HG02885 (cell line): ENCODE results near the gene SYT6.

Source experiments
- ATAC-seq: cut with Tn5 transposase; IDR thresholded peaks from one replicate; pipeline ENCODE4 v1.9.1; 2021; ENCODE audit warnings: mild to moderate bottlenecking; ENCODE audit not compliant: unreplicated experiment, poor library complexity

Gene SYT6

DNA sequence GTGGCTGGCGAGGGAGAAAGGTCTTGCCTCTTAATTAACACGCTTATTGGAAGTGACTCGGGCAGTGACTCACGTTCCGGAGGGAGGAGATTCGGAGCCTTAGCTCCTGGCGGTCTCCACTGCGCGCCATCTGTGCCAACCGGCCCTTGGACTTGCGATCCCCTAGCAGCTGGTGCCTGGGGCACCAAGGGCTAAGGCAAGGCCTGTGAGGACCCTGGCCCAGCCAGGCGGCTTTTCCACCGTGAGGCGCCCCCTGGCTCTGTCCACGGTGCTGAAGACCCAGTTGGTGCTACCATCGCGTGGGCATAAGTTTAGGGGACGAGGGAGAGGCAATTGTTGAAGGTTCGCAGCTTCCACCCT, 1.3 kb upstream of the SYT6 start:
- ATAC-seq, result no peak

DNA sequence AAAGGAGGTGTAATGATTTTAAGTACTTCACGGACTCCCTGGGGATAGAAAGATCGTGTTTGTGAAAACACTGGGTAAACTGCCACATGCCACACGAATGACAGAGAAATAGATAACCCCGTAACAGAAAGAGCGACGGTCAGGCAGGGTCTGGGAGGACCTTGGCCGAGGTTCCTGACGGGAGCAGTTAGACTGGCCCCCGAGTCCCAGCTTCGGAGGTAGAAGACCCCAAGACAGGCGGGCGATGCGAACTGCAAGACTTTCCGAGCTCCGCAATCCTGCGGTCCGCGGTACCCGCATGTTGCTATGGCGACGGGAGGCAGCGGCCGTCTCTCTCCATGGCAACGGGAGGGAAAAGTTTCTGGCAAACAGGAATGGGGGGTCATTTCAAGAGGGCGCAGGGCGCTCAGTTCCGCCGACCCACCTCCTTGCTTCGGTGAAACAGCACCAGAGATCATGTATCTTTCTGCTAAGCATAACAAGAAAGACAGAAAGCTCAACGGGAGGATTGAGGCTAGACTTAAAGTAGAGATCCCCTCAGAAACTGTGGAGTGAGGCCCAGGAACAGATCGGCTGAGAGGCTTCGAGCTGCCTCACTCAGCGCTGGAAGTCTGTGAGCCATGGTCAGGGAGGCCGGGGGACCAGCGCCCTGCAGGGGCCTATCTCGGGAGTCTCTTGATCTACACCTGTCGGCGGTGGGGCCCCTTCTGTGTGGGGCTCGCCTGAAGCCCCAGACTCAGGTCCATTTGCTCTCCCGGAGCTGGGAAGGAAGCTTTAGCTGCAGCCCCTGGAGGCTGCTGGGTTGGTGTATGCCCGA, 685 bp upstream of the SYT6 start:
- no peak for ATAC-seq

DNA sequence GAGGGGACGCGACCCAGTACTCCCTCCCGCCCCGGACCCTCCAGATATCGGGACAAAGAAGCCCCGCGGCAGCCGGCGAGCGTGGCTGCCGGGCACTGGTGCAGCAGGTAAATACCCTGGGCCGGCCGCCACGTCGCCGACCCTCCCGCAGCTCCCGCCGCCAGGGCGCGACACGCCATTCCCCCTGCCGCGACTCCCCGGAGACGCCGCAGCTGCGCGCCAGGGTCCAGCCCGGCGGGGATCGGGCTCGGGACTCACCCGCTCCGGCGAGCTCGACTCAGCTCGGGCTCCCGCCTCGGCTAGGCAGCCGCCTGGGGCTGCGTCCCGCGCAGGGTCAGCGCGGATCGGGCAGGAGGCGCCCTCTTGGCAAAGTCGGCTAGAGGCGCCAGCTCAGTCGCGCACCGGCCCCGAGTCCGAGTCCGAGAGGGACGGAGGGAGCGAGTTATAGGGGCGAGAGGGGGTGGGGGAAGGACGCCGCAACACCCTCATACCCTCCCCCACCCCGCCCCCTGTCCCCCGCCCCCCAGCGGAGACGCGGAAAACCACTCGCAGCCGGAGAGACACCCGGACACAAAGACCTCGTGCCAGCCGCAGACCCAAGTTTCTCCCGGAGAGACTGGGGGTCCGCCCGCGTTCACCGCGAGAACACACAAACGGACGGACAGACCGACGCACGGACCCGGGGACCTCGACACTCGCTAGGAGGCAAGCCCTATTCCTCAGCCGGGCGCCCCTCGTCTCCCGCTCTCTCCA, 985 bp downstream of the SYT6 start:
- no peak for ATAC-seq

DNA sequence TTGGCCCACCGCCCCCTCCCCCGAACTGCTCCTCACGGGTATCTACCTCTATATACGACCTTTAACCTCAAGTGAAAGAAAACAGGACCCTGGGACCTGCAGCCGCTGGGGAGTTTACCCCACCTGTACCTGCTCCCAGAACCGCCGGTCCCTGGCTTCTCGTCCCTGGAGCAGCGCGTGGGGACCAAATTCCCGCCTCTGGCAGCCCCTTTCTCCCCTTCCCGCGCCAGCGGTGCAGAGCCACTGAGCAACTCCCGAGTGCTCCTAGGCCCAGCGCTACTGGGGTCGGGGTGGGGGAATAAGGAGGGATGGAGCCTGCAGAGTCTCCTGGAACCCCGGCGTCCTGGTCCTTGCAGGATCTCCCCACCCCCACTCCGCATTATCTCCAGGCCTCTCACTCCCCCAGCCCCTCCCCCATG, 1.6 kb downstream of the SYT6 start:
- no peak for ATAC-seq

DNA sequence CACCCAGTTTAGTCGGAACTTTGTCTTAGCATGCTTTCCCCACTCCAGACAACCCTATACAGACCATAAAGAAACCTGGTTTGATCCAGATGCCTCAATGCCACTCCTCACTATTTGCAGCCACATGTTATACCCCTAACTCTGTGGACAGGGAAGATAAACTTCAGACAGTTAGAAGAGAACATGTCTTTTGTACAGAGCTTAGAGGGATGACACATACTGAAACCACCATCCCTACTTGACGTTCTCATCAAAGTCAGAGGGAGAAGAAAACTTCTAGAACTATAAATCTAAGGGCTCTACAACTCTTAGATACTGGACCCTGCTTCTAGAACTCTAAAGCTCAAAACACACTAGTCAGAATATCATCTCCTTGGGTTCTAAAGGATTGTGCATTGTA, 3.7 kb downstream of the SYT6 start:
- no peak for ATAC-seq

DNA sequence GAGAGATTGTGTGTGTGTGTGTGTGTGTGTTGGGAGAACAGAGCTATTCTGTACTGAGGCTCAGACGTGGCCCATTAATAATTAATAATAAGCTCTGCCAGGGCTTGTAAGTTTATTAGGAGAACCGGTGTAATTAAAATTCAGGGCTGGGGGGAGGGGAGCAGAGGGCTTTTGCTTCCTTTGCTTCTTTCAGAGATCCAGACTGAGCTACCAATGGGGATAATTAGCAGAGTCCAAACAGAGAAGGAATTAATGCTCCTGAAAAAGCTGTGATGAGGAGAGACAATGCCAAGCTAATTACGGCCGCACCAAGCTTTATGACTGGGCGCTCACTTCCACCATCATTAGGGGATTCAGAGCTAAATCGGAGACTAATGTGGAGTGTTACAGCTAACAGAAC, 4.5 kb downstream of the SYT6 start:
- no peak for ATAC-seq

DNA sequence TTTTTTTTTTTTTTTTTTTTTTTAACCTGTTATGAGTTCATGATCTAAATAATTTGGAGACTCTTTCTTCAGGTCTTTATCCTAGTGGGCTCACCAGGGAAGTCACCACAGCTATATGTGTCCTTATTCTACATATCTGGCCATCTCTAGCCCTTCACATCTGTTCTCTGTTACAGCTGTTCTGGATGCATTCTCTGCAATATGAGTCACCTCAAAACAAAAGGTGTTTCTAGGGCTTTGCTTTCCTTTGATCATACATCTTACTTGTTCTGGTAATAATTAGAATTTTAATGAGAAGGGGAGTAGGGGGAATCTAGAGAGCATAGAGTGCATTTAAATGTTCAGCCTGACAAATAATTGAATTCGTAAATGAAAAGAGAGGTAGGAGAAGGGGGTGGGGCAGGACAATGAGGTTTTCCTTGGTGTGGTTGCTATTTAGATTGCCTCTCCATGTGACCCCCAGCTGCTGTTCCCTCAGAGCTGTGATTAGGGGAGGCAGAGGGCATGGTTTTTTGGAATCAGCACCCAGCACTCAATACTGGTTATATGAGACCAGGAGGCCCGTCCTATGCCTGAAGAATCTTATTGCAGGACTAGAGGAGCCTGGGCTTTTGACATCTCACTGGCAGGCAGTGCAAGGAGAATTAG, 8.0 kb downstream of the SYT6 start:
- no peak for ATAC-seq

DNA sequence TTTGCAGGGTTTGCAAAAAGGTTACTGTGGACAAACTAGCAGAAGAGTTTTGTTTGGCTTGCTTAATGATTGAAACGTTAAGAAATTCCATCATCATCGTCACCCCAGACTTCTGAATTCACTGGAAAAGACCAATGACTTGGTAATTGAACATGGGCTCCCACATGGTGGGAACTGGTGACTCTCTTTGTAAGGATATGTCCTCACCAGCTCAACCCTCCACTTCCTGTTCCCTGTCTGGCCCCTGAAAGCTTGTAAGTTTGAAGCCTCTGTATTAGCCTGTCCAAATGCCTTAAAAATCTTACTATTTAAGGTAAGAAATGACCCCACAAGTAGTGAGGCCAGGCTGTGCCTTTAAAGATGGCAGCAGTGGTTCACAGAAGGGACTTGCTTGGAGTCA, 9.7 kb downstream of the SYT6 start:
- no peak for ATAC-seq

DNA sequence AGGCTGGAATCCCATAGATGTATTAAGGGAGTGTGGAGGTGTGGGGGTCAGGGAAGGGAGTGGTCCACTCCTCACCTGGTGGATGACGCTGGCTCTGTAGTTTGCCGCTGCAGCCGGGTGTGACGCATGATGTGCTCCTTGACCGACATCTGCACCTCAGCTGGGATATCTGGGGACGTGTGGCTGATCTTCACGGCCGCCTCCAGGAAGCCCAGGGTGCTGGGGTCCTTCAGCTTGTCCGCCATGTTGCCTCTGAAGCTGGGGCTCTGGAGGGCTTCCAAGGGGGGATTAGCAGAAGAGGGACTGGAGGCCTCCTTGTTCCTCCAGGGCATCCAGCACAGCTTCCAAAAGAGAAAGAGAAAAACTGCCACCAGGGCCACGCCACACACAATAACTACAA, 14.1 kb downstream of the SYT6 start:
- no peak for ATAC-seq

DNA sequence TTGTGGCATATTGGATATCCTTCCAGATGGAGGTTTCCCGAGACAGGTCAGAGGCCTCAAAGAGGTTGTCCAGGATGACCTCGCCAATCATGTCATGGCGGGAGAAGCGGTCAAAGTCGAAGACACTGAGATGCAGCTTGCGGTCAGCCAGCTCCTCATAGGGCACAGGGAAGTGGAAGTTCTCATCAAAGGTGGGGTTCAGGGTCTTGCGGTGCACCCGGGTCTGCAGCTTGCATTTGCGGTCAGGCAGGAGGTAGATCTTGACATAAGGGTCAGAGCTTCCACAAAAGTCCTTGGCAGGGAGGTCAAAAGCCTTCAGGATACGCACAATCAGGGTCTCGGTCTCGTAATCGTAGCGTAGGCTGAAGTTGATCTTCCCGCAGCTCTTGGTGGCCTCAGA, 16.2 kb downstream of the SYT6 start:
- no peak for ATAC-seq

DNA sequence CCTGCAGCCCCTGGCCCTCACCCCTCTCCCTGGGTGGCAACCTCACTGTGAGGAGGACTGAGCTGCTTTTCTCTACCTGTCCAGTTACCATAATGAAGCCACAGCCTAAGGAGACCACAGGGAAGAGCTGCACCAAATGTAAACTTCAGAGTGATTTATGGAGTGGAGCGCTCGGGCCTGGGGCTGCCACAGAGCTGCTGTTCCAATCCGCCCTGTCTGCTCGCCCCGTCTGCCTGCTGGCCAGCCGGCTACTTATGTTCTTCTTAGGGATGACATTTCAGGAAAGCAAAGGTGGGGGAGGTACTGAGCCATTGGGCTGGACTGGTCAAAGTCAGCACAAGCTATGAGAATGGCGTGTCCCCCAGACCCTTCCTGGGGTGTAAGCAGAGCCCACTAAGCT, 17.9 kb downstream of the SYT6 start:
- ATAC-seq, result no peak

DNA sequence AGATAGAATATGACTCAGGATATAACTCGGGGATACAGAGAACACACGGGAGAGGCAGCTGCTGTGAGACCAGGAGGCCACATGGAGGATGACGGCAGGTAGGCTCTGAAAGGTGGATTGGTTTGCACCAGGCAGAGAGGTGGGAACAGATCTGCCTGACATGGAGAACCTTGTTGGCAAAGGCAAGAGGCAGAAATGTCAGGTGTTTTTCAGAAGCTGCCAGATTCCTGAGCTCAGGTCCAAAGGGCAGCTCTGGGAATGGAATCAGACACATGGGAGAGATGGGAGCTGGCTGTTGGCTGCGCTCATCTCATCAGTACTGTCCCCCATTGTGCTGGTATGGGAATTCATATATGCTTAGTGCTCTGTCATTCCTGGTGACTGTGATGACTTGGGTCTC, 19.2 kb downstream of the SYT6 start:
- ATAC-seq, result no peak

DNA sequence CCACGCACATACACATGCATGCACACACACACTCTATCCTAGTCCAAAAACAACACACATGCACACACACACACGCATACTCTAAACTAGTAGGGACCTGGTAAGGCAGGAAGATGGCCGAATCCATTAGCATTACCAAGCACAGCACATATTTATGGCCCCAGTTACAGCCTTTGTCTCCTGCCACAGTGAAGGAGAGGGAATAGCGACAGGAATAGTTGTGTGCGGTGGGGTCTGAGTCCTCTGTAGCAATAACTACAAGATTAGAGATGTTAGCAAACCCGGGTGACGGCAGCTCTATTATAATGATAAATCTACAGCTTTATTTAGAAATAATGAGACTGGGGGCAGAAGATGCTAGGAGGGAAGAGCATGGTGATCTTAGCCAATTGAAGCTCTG, 20.5 kb downstream of the SYT6 start:
- ATAC-seq, result no peak

DNA sequence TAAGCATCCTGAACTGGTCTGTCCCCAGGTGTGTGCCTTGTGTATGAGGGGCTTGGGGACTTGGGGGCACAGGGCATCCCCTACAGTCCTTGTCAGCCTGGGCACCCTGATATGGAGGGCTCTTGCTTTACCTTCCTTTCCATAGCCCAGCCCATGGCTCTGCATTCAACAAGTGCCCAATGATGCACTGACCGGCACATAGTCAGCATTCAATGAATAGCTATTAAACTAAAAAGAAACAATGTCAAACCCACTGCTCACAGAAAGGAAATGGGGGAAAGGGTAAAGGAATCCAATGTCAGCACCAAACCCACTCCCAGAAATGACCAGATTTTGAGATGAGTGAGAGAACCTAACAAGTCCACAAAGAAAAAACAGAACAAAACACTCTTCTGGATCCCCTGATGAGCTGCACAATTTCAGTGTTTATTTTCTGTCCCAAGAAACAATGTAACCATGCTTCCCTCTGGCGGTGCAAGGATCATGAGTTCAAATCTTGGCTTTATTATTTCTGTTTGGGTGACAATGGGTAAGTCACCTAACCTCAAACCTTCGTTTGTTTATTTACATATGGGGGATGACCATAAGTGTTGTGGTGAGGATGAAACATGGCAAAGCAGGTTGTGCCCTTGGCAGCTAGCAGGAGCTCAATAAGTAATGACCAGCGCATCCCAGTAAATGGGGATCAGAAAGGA, 22.0 kb downstream of the SYT6 start:
- ATAC-seq, result no peak

DNA sequence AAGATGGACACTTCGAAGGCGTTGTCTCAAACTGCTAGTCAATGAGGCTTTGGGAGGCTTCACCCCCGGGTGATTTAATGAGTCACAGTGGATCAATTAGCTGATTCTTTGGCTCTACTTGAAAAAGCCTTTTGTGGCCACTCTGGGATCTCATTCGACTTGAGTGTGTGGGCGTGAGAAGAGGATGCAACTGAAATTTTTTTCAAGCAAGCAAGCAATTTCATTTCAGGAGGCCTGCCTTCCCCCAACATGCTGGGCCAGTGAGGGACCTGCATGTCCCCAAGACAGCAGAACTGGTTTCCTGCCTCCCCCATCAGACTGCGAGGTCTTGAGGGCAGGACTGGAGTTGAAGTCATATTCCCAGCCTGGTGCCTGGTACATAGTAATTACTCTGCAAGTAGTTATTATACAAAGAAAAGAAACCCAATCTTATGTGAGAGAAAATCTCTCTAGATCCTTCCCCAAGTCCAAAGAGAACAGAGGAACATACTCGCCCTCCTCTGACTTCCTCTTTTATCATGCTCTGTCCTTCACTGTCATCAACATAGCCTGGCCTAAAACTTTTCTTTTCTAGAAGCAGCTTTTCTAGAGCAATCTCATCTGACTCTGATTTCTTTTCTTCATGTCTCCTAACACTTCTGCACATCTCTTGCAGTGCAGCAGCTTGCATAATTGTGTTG, 22.7 kb downstream of the SYT6 start:
- no peak for ATAC-seq

DNA sequence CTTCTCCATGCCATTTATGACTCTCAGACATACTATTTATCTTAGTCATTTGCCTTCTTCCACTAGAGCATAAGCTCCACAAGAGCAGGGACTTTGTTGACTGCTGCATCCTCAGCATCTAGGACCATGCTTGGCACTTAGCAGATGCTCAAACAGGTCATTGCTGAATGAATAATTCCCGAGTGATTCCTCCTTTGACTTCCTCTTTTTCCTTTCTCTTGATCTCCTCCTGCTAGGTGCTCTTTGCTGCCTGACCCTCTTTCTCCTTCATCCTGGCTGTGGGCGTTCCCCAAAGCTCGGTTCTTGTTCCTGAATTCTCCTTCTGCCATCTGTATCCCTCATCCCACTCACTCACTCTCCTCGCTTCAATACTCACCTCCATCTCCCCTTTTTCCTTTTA, 23.5 kb downstream of the SYT6 start:
- no peak for ATAC-seq

DNA sequence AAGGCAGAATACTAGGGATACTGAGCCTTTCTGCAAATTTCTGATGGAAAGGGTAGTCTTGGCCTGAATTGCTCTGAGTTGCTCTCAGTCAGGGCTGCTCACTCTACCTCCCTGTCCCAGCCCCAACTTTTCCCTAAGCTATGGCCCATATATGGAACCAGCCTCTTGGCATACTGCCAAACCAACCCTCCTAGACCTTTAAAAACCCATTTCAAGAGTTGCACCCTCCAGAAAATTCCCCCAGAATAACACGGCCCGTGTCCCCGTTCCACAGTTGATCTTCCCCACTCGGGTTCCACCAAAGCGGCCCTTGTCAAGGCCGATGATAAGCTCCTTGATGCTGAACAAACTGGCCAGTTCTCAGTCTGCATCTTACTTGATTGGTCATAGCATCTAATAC, 25.4 kb downstream of the SYT6 start:
- ATAC-seq, result no peak

DNA sequence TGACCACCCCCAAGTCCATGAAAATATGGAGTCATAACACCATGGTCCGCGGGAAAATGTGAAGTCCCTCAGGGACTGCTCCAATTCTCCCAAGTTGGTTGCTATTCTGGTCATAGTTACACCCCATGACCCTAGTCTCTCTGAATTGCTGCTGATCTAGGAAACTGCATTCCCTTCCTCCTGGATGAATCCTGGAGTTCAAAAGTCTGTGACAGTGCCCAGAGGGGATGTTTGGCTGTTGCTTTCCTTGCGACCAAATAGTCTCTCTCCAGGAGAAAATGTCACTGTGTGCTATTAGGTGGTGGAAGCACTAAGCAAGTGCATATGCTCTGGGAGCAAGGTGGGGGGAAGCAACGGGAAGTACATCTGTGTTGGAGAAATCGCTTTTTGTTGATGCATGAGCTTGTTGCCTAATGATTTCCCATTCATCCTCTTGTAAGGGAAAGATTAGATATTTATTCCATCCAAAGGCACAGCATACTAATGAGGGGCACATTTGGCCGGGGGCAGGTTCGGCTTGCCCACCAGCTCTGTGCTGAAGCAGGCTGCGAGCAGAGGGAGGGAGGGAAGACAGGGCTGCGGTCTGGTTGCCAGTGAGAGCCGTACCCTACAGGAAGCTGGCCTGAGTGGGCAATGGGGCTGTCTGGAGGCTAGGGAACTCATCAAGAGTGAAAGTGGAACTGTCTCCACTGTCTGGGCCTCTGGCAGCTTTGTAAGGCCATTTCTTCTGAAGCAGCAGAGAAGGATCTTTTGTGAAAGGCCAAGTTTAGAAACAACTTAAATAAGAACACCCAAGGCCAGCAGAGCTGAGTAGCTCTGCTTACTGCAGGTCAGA, 27.2 kb downstream of the SYT6 start:
- ATAC-seq, result peak; percentile 77

DNA sequence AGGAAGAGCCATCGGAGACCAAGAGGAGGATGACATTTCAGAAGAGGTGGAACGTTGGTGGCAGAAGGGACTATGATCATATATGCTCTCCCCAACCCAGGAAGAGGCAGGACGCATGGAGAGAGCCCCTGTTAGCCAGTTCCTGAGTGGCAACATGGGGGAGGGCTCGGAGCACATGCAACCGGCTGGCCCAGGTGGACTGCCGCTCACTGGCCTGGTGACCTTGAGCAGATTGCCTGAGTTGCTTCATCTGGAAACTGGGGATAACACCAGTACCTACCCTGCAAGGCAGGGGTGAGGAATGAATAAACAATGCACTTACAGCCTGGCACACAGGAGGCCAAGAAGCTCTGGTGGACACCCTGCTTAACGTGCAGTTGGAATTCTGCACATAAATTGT, 29.0 kb downstream of the SYT6 start:
- ATAC-seq, result no peak
